ENCODE results near the gene SMARCA2.

The SMARCA2 gene

DNA sequence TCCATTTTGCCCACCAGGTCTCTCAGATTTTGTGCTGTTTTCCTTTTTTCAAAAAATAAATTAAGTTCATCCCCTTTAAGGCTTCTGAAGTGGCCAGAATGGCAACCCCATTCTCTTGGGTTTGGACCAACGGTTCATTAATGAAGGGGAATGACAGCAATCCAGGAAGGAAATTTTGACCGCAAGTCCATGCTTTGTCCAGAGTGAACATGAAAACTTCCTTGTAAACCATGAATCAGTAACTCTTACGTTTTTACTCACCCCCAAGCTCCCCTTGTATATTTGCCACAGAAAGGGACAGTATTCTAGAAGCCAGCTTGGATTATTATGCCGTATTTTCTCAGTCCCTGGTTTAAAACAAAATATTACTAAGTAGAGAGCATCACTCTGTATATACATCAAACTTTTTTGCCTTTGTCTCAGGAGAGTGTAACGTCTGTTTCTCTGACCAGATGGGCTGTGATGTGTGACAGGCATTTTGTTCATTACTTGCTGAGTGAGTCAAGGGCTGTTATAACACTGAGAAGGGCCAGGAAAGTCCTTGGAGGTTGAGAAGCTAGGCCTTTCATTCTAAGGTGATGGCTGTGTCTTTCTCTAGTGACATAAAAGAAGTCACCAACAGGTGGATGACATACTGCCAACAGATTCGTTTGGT, 148.2 kb downstream of the SMARCA2 start:
- TF ChIP-seq, protein P1, sequence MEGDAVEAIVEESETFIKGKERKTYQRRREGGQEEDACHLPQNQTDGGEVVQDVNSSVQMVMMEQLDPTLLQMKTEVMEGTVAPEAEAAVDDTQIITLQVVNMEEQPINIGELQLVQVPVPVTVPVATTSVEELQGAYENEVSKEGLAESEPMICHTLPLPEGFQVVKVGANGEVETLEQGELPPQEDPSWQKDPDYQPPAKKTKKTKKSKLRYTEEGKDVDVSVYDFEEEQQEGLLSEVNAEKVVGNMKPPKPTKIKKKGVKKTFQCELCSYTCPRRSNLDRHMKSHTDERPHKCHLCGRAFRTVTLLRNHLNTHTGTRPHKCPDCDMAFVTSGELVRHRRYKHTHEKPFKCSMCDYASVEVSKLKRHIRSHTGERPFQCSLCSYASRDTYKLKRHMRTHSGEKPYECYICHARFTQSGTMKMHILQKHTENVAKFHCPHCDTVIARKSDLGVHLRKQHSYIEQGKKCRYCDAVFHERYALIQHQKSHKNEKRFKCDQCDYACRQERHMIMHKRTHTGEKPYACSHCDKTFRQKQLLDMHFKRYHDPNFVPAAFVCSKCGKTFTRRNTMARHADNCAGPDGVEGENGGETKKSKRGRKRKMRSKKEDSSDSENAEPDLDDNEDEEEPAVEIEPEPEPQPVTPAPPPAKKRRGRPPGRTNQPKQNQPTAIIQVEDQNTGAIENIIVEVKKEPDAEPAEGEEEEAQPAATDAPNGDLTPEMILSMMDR (conservative IDR thresholded peaks at IDR 0.05; ENCODE audit: low read depth), result no peak
- no peak overlapping the region for H3K27ac ChIP-seq
- ChIA-PET POLR2A (ENCODE audit: low non-redundant PET) (no interaction called here), CTCF (no interaction called here)
- DNase-seq (ENCODE audit: low spot score), result no peak

DNA sequence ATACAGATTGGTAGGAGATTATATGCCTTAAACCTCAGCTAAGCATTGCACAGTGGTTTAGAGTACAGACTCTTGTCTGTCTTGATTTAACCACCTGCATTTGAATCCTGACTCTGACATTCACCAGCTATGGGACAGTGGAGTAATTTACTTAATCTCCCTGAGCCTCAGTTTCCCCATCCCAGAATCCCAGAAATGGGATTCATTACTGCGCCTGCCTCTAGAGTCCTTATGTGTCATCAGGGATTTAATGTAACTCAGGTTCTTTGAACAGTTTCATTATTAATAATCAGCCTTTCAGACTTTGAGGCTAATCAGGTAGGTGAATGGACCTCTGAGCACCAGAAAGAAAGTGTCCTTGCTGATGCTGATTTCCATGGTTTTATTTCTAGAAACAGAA, 149.1 kb downstream of the SMARCA2 start:
- no peak overlapping the region for H3K27ac ChIP-seq
- ChIA-PET CTCF (no interaction called here), POLR2A (ENCODE audit: low non-redundant PET) (no interaction called here)
- TF ChIP-seq, protein P1 (conservative IDR thresholded peaks at IDR 0.05; ENCODE audit: low read depth), result no peak
- no peak for DNase-seq (ENCODE audit: low spot score)

DNA sequence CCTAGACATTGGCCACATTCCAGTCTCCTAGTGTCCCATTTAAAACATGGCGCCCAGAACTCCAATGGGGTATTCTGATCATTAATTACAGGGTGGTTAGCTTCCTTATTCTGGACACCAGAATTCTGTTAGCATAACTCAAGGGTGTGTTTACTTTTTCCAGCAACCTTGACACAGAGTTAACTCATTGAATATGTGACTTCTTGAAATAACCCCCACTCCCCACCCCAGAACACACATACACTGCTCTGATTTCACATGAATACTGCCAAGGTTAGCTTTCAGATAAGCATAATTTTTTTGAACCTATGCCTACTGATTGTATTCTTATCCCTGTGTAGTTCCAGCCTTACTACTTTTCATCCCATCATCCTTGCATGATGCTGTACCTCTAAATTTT, 151.1 kb downstream of the SMARCA2 start:
- ChIA-PET CTCF (no interaction called here), POLR2A (ENCODE audit: low non-redundant PET) (no interaction called here)
- no peak overlapping the region for H3K27ac ChIP-seq
- TF ChIP-seq, protein P1 (conservative IDR thresholded peaks at IDR 0.05; ENCODE audit: low read depth), result no peak
- no peak for DNase-seq (ENCODE audit: low spot score)

DNA sequence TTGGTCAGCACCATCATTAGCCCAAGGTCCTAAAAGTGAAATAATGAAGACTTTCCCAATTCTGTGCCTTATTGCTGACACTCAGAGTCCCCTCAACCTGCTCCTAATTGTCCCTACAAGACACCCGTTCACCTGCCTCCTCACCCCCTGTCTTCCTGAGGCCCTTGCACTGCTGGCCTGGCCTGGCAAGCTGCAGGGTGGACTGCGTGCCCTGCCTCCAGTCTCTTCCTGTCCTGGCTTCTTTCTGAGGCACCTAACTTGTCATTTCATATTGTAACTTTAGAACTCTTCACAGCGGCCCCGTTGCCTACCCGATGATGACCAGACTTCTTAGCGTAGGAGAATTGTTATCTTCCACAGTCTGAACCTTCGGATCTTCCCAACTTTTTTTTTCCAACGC, 153.9 kb downstream of the SMARCA2 start:
- no peak for DNase-seq (ENCODE audit: low spot score)
- TF ChIP-seq, protein P1 (conservative IDR thresholded peaks at IDR 0.05; ENCODE audit: low read depth), result no peak
- CTCF ChIA-PET, result no interaction called here

DNA sequence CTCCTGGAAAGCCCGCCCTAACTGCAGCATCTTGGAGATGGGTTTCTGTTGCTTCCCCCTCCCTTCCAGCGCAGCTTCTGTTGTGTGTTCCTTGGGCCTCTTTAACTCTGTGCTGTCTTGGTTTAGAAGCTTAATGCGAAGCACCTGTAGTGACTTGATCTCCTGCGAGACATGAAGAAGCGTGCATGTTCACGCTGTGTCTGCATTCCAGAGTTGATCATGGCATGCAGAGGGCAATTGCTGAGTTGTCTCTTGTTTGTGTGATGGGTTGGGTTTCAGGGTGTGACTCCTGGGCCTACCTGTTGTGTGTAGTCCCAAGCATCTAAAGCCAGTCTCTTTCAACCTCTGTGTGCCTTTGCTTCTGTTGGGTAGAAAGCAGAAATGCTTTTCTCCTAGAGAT, 155.6 kb downstream of the SMARCA2 start:
- TF ChIP-seq, protein P1 (conservative IDR thresholded peaks at IDR 0.05; ENCODE audit: low read depth), result no peak
- DNase-seq (ENCODE audit: low spot score), result peak; percentile 3
- POLR2A ChIA-PET (ENCODE audit: low non-redundant PET), result no interaction called here
- CTCF ChIA-PET, result no interaction called here
- H3K27ac ChIP-seq, result no peak overlapping the region

More for the DNA sequence above, 153.9 kb downstream of the SMARCA2 start:
- POLR2A ChIA-PET (ENCODE audit: low non-redundant PET), result no interaction called here
- H3K27ac ChIP-seq, result no peak overlapping the region

DNA sequence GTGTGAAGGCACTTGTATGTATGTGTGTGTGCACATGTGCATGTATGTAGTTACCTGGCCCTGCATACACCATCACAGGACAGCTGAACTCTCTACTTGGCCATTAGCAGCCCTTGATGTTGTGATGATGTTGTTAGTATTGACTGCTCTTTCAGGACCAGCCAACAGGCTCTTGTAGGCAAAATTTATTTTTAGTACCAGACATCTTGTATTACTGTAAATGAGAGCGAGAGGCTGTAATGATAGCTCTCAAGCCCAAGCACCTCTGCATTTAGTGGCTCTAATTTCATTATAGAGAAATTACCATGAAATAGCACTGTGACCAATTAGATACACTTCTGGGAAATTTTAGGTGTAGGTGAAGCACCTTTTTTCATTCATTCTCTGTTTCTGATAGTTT, 158.0 kb downstream of the SMARCA2 start:
- ChIA-PET POLR2A (ENCODE audit: low non-redundant PET) (no interaction called here), CTCF (interaction anchor here (0.5 kb wide), 1 partner anchor 647 kb away, joined by 3 read pairs; no protein-coding TSS in a partner anchor)
- DNase-seq (ENCODE audit: low spot score), result no peak
- TF ChIP-seq, protein P1 (conservative IDR thresholded peaks at IDR 0.05; ENCODE audit: low read depth), result no peak
- no peak overlapping the region for H3K27ac ChIP-seq
